ENCODE measurements around the gene EVC2.

Gene EVC2, protein sequence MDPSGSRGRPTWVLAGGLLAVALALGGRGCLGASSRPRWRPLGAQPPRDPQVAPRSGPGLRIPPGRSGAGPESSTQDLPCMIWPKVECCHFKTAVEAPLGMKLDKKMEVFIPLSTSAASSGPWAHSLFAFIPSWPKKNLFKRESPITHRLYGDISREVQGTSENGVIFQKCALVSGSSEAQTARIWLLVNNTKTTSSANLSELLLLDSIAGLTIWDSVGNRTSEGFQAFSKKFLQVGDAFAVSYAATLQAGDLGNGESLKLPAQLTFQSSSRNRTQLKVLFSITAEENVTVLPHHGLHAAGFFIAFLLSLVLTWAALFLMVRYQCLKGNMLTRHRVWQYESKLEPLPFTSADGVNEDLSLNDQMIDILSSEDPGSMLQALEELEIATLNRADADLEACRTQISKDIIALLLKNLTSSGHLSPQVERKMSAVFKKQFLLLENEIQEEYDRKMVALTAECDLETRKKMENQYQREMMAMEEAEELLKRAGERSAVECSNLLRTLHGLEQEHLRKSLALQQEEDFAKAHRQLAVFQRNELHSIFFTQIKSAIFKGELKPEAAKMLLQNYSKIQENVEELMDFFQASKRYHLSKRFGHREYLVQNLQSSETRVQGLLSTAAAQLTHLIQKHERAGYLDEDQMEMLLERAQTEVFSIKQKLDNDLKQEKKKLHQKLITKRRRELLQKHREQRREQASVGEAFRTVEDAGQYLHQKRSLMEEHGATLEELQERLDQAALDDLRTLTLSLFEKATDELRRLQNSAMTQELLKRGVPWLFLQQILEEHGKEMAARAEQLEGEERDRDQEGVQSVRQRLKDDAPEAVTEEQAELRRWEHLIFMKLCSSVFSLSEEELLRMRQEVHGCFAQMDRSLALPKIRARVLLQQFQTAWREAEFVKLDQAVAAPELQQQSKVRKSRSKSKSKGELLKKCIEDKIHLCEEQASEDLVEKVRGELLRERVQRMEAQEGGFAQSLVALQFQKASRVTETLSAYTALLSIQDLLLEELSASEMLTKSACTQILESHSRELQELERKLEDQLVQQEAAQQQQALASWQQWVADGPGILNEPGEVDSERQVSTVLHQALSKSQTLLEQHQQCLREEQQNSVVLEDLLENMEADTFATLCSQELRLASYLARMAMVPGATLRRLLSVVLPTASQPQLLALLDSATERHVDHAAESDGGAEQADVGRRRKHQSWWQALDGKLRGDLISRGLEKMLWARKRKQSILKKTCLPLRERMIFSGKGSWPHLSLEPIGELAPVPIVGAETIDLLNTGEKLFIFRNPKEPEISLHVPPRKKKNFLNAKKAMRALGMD

GRCh38 chr4:5708449-5709206 lies at the start of gene EVC2:
Gene EVC2 (minus strand): TSS chr4:5708559. CDS start chr4:5708513, 46 bp downstream.
- no peak for DNase-seq

DNA sequence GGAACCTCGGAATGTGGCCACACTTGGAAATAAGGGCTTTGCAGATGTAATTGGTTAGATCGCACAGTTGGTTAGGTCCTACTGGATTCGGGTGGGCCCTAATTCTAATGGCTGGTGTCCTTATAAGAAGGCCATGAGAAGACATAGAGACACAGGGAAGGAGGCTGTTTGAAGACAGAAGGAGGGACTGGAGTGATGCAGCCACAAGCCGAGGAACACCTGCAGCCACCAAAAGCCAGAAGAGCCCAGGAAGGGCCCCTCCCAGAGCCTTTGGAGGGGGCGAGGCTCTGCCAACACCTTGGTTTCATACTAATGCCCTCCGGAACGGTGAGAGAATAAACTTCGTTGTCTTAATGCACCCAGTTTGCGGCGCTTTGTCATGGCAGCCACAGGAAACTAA lies 49.6 kb upstream of the EVC2 start:
- DNase-seq = no peak

- no peak for DNase-seq
Measured at GRCh38 chr4:5757536-5757935, 49.2 kb upstream of the EVC2 start.

DNA sequence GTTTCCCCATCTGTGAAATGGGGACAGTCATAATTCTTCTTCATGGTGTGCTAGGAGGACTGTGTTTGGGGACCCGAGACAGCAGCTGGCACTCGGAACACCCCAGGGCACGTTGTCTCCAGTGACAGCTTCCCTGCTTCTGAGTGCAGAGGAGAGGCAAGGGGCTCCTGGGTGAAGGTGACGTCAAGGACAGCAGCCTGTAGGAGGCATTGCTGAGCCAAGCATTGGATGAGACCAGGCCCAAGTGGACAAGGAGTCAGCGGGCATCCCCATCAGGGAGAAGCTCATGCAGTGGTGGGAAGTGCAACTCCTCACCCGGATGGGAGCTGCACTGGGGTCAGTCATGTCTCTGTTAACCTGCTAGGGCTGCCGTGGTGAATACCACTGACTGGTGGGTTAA lies 48.7 kb upstream of the EVC2 start:
- DNase-seq = no peak

GRCh38 chr4:5756271-5756670 lies 47.9 kb upstream of the EVC2 start:
- DNase-seq = no peak

DNA sequence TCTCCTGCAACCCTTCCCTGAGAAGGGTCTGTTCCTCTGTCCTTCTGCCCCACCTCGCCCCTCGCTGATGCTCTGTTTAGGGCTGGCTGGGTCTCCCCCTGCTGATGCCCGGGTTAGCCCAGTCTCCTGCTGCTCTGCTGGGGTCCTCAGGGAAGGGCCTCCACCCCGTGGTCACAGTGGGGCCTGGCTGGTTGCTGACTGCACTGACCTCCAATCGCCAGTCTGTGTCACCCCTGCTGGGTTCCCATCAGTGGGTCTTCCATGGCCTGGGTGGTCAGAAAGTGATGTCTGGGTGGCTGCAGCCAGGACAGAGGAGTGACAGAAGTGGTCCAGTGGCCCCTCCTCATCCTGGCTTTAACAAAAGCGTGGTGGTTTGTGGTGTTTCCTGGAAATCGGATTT lies 47.3 kb upstream of the EVC2 start:
- DNase-seq = no peak

DNA sequence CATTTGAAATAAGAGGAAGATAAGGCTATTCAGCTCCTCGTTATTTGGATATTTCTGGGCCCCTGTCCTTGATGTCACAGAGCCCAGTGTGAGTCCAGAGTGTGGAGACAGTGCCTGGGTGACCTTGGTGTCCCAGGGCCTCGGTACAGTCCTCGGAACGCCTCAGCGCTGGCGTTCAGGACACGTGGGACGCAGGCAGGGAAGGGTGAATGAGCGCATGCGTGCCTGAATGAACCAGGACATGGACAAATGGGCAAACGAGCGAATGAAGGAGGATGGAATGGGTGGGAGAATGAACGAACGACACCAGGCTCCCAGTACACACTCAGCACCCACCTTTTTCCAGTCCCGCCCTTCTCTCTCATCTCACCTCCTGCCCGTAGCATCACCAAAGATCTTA lies 46.8 kb upstream of the EVC2 start:
- DNase-seq = no peak

- DNase-seq = no peak
Measured at GRCh38 chr4:5754529-5754881, 46.1 kb upstream of the EVC2 start.

DNA sequence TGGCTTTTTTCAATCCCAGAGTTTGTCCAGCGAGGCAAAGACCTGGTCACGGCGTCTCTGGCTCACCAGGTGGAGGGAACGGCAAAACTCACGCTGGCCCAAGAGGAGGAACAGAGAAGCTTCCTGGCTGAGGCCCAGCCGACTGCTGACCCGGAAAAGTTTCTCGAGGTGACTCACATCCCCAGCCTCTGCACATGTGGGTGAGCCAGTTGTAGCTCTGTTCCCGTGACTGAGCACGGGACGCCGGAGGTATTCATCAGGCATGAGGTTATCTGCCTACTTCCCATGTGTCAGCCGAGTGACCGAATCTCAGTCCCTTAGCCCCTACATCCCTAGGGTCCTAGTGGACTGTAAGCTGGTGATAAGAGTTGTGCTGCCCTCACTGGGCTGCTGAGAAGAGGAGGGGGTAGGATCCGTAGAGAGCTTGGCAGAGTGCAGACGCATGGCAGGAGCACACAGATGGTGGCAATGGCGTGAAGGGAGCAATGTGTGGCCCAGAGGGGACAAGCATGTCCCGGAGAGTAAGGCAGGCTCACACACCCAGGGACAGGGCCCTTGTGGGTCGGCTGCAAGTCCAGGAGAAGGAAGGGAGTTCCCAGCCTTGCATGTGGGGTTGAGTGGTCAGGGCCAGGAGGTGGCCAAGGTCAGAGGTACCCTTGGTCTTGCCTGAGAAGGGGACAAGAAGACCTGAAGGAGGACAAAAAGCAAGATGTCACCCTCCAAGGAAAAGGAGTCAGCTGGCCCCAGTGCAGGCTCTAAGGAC lies 45.6 kb upstream of the EVC2 start:
- DNase-seq = no peak

DNA sequence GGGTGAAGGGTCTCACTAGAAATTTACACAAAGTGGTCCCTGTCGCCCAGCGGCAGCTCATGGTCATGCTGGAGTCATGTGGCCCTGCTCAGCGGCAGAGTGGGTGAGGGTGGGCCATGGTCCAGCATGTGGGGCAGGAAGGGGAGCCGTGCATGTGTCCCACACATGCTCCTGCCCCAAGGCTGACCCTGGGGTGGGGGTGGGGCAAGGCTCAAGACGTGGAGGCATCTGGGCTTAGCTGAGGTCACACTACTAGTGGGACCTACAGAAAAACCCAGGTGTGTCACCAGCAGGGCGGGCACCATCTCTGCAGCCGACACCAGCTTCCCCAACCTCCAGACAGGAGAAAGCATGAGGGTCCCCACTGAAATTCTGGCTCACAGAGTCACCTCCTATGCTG lies 45.0 kb upstream of the EVC2 start:
- no peak for DNase-seq

GRCh38 chr4:5752376-5753184 lies 44.2 kb upstream of the EVC2 start:
- no peak for DNase-seq

GRCh38 chr4:5751666-5752375 lies 43.5 kb upstream of the EVC2 start:
- DNase-seq = no peak

DNA sequence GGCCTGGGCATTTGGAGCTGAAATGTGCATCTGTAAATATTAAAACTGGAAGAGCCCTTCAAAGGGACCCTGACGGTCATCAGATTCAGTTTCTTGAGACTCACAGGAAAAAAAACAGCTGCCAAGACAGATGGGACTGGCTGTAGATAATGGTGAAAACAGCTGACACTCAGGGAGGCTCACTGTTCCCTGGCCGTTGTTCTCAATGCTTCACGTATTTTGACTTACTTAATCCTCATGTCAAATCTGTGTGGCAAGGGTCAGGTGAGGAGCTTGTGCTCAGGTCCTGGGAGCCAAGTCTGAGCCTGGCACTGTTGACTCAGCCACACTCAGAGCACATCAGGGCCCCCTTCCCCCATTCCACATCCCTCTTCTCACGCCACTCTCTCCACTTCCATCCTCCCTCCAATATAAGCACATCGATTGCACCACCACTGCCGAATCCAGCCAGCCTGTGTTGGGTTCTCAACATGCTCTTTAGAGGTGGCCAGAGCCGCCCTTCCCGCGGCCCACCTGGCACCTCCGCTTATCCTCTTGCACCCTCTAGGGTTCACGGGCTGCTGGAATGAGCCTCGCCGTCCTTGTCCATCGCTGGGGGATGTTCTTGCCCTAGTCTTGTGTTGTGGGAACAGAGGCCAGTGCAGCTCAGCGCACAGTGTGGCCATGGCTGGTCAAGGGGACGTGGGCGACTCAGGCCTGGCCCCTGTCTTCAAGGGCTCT lies 42.7 kb upstream of the EVC2 start:
- DNase-seq = no peak

- DNase-seq = no peak
Measured at GRCh38 chr4:5750052-5750945, 41.9 kb upstream of the EVC2 start.

- DNase-seq = no peak
Measured at GRCh38 chr4:5749568-5749967, 41.2 kb upstream of the EVC2 start.

DNA sequence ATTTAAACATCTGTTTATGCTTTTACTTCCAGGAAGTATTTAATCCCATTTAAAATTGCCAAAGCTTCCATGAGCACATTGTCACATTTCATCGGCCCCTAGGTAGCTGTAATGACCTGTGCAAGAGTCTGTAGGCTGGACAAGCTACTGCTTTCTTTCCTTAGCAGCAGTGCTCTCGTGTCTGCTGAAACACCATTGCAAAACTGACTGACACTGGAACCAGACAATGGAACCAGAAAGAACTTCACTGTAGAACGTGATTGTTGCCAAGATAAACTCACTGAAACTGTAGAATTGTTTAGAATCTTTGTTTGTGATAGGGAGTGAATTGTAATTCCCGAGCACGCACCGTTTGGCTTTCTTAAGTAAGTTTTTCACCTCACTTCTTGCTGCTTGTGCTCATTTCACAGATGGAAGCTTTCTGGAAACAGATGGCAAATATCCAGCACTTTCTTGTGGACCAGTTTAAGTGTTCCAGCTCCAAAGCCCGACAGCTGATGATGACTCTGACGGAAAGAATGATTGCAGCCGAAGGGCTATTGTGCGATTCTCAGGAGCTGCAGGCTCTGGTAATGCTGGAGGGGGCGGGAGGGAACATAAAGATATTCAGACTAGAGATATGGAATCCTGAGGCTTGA lies 39.5 kb upstream of the EVC2 start:
- DNase-seq = no peak

- no peak for DNase-seq
Measured at GRCh38 chr4:5746829-5747737, 38.7 kb upstream of the EVC2 start.

Measured in AML-193 (cell line).